GM19468 (cell line): ENCODE measurements around the gene COL19A1.
"Not testable (repeated sequence)": the region's sequence is repeated elsewhere in the genome, so short reads cannot be mapped to it uniquely, and the experiment has no call there.

Experiments
- ATAC-seq: cut with Tn5 transposase; IDR thresholded peaks from one replicate; pipeline ENCODE4 v1.9.1; 2021; ENCODE audit warnings: mild to moderate bottlenecking, moderate library complexity, moderate number of reproducible peaks; ENCODE audit not compliant: unreplicated experiment; ENCODE audit errors: extremely low read depth

COL19A1 gene

GRCh38 chr6:69894578-69895347 lies 28.4 kb downstream of the COL19A1 start:
- no peak for ATAC-seq

- ATAC-seq, result no peak
Observed at GRCh38 chr6:69895396-69895795, 29.0 kb downstream of the COL19A1 start.

- ATAC-seq, result no peak
Observed at GRCh38 chr6:69900869-69901268, 34.5 kb downstream of the COL19A1 start.

GRCh38 chr6:69901361-69901760 lies 35.0 kb downstream of the COL19A1 start:
- no peak for ATAC-seq

GRCh38 chr6:69907981-69908498 lies 41.7 kb downstream of the COL19A1 start:
- no peak for ATAC-seq

- ATAC-seq, result no peak
Observed at GRCh38 chr6:69913361-69913760, 47.0 kb downstream of the COL19A1 start.

GRCh38 chr6:69914015-69914485 lies 47.7 kb downstream of the COL19A1 start:
- no peak for ATAC-seq

- no peak for ATAC-seq
Observed at GRCh38 chr6:69915346-69915745, 49.0 kb downstream of the COL19A1 start.

- ATAC-seq, result no peak
Observed at GRCh38 chr6:69917834-69918233, 51.5 kb downstream of the COL19A1 start.

- ATAC-seq, result no peak
Observed at GRCh38 chr6:69918813-69919475, 52.6 kb downstream of the COL19A1 start.

GRCh38 chr6:69921066-69921465 lies 54.7 kb downstream of the COL19A1 start:
- not testable (repeated sequence) for ATAC-seq

GRCh38 chr6:69921611-69922010 lies 55.3 kb downstream of the COL19A1 start:
- not testable (repeated sequence) for ATAC-seq

GRCh38 chr6:69926745-69927144 lies 60.4 kb downstream of the COL19A1 start:
- ATAC-seq, result no peak

- ATAC-seq, result no peak
Observed at GRCh38 chr6:69933239-69933638, 66.9 kb downstream of the COL19A1 start.

GRCh38 chr6:69935079-69935478 lies 68.7 kb downstream of the COL19A1 start:
- ATAC-seq, result no peak

- no peak for ATAC-seq
Observed at GRCh38 chr6:69936674-69937363, 70.5 kb downstream of the COL19A1 start.

GRCh38 chr6:69937402-69938136 lies 71.2 kb downstream of the COL19A1 start:
- ATAC-seq, result no peak

- ATAC-seq, result no peak
Observed at GRCh38 chr6:69942485-69942884, 76.1 kb downstream of the COL19A1 start.

GRCh38 chr6:69945192-69945591 lies 78.8 kb downstream of the COL19A1 start:
- ATAC-seq, result no peak

- ATAC-seq, result no peak
Observed at GRCh38 chr6:69948479-69949114, 82.2 kb downstream of the COL19A1 start.
